ENCODE measurements around the gene LCE5A. TPM values are rescaled to one million over a fixed set of nuclear protein-coding genes. Genes with fewer than 3 reads are reported as not detected.
"Not testable (repeated sequence)": the region's sequence is repeated elsewhere in the genome, so short reads cannot be mapped to it uniquely, and the experiment has no call there.

Gene LCE5A
- total and polyA plus RNA-seq, 2 donors (not counting 3 experiments of a cell fraction or from before 2014, with no cell fraction given): not detected

- TF ChIP-seq, protein P1, sequence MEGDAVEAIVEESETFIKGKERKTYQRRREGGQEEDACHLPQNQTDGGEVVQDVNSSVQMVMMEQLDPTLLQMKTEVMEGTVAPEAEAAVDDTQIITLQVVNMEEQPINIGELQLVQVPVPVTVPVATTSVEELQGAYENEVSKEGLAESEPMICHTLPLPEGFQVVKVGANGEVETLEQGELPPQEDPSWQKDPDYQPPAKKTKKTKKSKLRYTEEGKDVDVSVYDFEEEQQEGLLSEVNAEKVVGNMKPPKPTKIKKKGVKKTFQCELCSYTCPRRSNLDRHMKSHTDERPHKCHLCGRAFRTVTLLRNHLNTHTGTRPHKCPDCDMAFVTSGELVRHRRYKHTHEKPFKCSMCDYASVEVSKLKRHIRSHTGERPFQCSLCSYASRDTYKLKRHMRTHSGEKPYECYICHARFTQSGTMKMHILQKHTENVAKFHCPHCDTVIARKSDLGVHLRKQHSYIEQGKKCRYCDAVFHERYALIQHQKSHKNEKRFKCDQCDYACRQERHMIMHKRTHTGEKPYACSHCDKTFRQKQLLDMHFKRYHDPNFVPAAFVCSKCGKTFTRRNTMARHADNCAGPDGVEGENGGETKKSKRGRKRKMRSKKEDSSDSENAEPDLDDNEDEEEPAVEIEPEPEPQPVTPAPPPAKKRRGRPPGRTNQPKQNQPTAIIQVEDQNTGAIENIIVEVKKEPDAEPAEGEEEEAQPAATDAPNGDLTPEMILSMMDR (IDR thresholded peaks at IDR 0.05; ENCODE audit: extremely low read depth in 1 of 2, insufficient read depth in 1 of 2, low read depth in 1 of 2, low read length in 2 of 2): no peak
- TF ChIP-seq MYC (IDR thresholded peaks at IDR 0.05; ENCODE audit: low read depth, low read length): no peak
- Histone ChIP-seq H3K4me1 (ENCODE audit: control insufficient read depth, extremely low read depth, insufficient read depth, low read length) (no peaks in the 10 kb centered on the region), H3K4me3 (replicated peaks in 1 of 3; ENCODE audit: insufficient read depth in 1 of 3, low read depth in 1 of 3, low read length in 3 of 3) (no peak overlapping the region), H3K27me3 (ENCODE audit: control insufficient read depth in 2 of 2, insufficient read depth in 2 of 2, low read length in 2 of 2) (no peaks in the 10 kb centered on the region), H4K20me1 (replicated peaks; ENCODE audit: control insufficient read depth, extremely low read depth, insufficient read depth, low read length) (no peaks in the 10 kb centered on the region), H3K4me2 (ENCODE audit: insufficient read depth, low read length) (no peak overlapping the region), H2AFZ (ENCODE audit: low read depth, low read length) (no peak overlapping the region), H3K9me1 (replicated peaks; ENCODE audit: control insufficient read depth, extremely low read depth, insufficient read depth, low read length) (no peaks in the 10 kb centered on the region), H3K36me3 (ENCODE audit: control insufficient read depth in 2 of 2, extremely low read depth in 1 of 2, insufficient read depth in 2 of 2, low read length in 2 of 2) (no peaks in the 10 kb centered on the region), H3K9me3 (replicated peaks; ENCODE audit: control insufficient read depth, insufficient read depth, low read length) (no peaks in the 10 kb centered on the region), H3K9ac (replicated peaks; ENCODE audit: extremely low read depth, insufficient read depth, low read length) (no peak overlapping the region), H3K27ac (ENCODE audit: insufficient read depth, low read depth, low read length) (no peak overlapping the region), H3K79me2 (ENCODE audit: control insufficient read depth, insufficient read depth, low read length) (no peaks in the 10 kb centered on the region)
- ChIA-PET CTCF (no interaction called here), POLR2A (no interaction called here)
- intact Hi-C loops (cut with micrococcal nuclease) (no loop called here), dilution Hi-C loops (cut with MboI; ENCODE audit: extremely low pct_ligation_motif_present, low sequenced_read_pairs) (no loop called here)
- no peak for FAIRE-seq
- BruUV-seq (replicated peaks): no TSS peak
- no peak for DNase-seq (ENCODE audit: low read depth, low spot score)
Observed at GRCh38 chr1:152546704-152547103, 36.1 kb downstream of the LCE5A start.

GRCh38 chr1:152548358-152548757, 37.8 kb downstream of the LCE5A start:
- H3K9ac ChIP-seq (replicated peaks; ENCODE audit: extremely low read depth, insufficient read depth, low read length); H3K27me3 ChIP-seq (ENCODE audit: control insufficient read depth in 2 of 2, insufficient read depth in 2 of 2, low read length in 2 of 2); FAIRE-seq; H4K20me1 ChIP-seq (replicated peaks; ENCODE audit: control insufficient read depth, extremely low read depth, insufficient read depth, low read length); H3K4me1 ChIP-seq (ENCODE audit: control insufficient read depth, extremely low read depth, insufficient read depth, low read length); CTCF ChIA-PET; POLR2A ChIA-PET; DNase-seq (ENCODE audit: low read depth, low spot score); H3K9me3 ChIP-seq (replicated peaks; ENCODE audit: control insufficient read depth, insufficient read depth, low read length); H3K27ac ChIP-seq (ENCODE audit: insufficient read depth, low read depth, low read length); intact Hi-C loops (cut with micrococcal nuclease); H3K36me3 ChIP-seq (ENCODE audit: control insufficient read depth in 2 of 2, extremely low read depth in 1 of 2, insufficient read depth in 2 of 2, low read length in 2 of 2); H2AFZ ChIP-seq (ENCODE audit: low read depth, low read length); H3K79me2 ChIP-seq (ENCODE audit: control insufficient read depth, insufficient read depth, low read length); H3K4me2 ChIP-seq (ENCODE audit: insufficient read depth, low read length); dilution Hi-C loops (cut with MboI; ENCODE audit: extremely low pct_ligation_motif_present, low sequenced_read_pairs); BruUV-seq (replicated peaks); H3K9me1 ChIP-seq (replicated peaks; ENCODE audit: control insufficient read depth, extremely low read depth, insufficient read depth, low read length); H3K4me3 ChIP-seq (replicated peaks in 1 of 3; ENCODE audit: insufficient read depth in 1 of 3, low read depth in 1 of 3, low read length in 3 of 3): not testable (repeated sequence)

Other genes with a start within 250 kb of the LCE5A start
- not detected in 2 replicates for gene FLG, start 185.6 kb upstream of the LCE5A start, total RNA-seq
- not detected in 2 replicates for gene FLG, start 185.6 kb upstream of the LCE5A start, polyA plus RNA-seq
- not detected in 2 replicates for gene FLG2, start 150.8 kb upstream of the LCE5A start, total RNA-seq
- not detected in 2 replicates for gene FLG2, start 150.8 kb upstream of the LCE5A start, polyA plus RNA-seq
- gene CRNN, start 96.5 kb upstream of the LCE5A start, total RNA-seq: not detected in 2 replicates
- gene CRNN, start 96.5 kb upstream of the LCE5A start, polyA plus RNA-seq: not detected in 2 replicates
- not detected in 2 replicates for gene CRCT1, start 3.7 kb downstream of the LCE5A start, total RNA-seq
- gene CRCT1, start 3.7 kb downstream of the LCE5A start, polyA plus RNA-seq: not detected in 2 replicates
- gene LCE3E, start 56.0 kb downstream of the LCE5A start, total RNA-seq: not detected in 2 replicates
- gene LCE3E, start 56.0 kb downstream of the LCE5A start, polyA plus RNA-seq: not detected in 2 replicates
- gene LCE3D, start 69.7 kb downstream of the LCE5A start, total RNA-seq: not detected in 2 replicates
- gene LCE3D, start 69.7 kb downstream of the LCE5A start, polyA plus RNA-seq: not detected in 2 replicates
- gene LCE3C, start 89.4 kb downstream of the LCE5A start, total RNA-seq: not detected in 2 replicates
- not detected in 2 replicates for gene LCE3C, start 89.4 kb downstream of the LCE5A start, polyA plus RNA-seq
- not detected in 2 replicates for gene LCE3B, start 103.0 kb downstream of the LCE5A start, total RNA-seq
- not detected in 2 replicates for gene LCE3B, start 103.0 kb downstream of the LCE5A start, polyA plus RNA-seq
- gene LCE3A, start 112.3 kb downstream of the LCE5A start, total RNA-seq: not detected in 2 replicates
- gene LCE3A, start 112.3 kb downstream of the LCE5A start, polyA plus RNA-seq: not detected in 2 replicates
- not detected in 2 replicates for gene LCE2D, start 152.6 kb downstream of the LCE5A start, total RNA-seq
- gene LCE2D, start 152.6 kb downstream of the LCE5A start, polyA plus RNA-seq: not detected in 2 replicates
- not detected in 2 replicates for gene LCE2C, start 164.5 kb downstream of the LCE5A start, total RNA-seq
- gene LCE2C, start 164.5 kb downstream of the LCE5A start, polyA plus RNA-seq: not detected in 2 replicates
- gene LCE2B, start 175.3 kb downstream of the LCE5A start, total RNA-seq: not detected in 2 replicates
- not detected in 2 replicates for gene LCE2B, start 175.3 kb downstream of the LCE5A start, polyA plus RNA-seq
- not detected in 2 replicates for gene LCE2A, start 187.5 kb downstream of the LCE5A start, total RNA-seq
- gene LCE2A, start 187.5 kb downstream of the LCE5A start, polyA plus RNA-seq: not detected in 2 replicates
- gene LCE4A, start 197.4 kb downstream of the LCE5A start, total RNA-seq: not detected in 2 replicates
- gene LCE4A, start 197.4 kb downstream of the LCE5A start, polyA plus RNA-seq: not detected in 2 replicates
- not detected in 2 replicates for gene KPRP, start 247.2 kb downstream of the LCE5A start, total RNA-seq
- not detected in 2 replicates for gene KPRP, start 247.2 kb downstream of the LCE5A start, polyA plus RNA-seq